Body of pancreas (tissue), 4 donors: ENCODE data around the gene TCF12.

Experiments
- CTCF ChIP-seq, 7 experiments: fragments of 450-650 bp in 4 of 7; fragments of 200-600 bp in 3 of 7; sonication (generic) in 3 of 7; IDR thresholded peaks; one replicate each; pipeline ENCODE4 v1.5.1; 2016 to 2019; ENCODE audit warnings: antibody characterized with exemption in 7 of 7
- POLR2A ChIP-seq, 3 donors: fragments of 450-650 bp; IDR thresholded peaks; one replicate each; pipeline ENCODE4 v1.6.1; 2016; ENCODE audit warnings: antibody characterized with exemption in 3 of 3, mild to moderate bottlenecking in 2 of 3

- TF ChIP-seq CTCF (IDR thresholded peaks at IDR 0.05), result no peak
- TF ChIP-seq POLR2A (IDR thresholded peaks at IDR 0.05), result no peak
Observed at GRCh38 chr15:56969265-56969895, 50.9 kb downstream of the TCF12 start.
